SU-DHL-6 (cell line): Measurements from ENCODE around the gene SNRNP70.
"Not testable (repeated sequence)": the region's sequence is repeated elsewhere in the genome, so short reads cannot be mapped to it uniquely, and the experiment has no call there.

ENCODE experiments used
- H2AFZ ChIP-seq: fragments of 200-600 bp; sonication (generic); 2 replicates; pipeline ENCODE4 v1.6.1; 2014; ENCODE audit warnings: low read depth, mild to moderate bottlenecking, moderate library complexity, mixed read lengths, antibody characterized with exemption, low read length; ENCODE audit not compliant: severe bottlenecking
- H3F3A ChIP-seq: fragments of 200-600 bp; shearing (Covaris generic); 2 replicates; pipeline ENCODE4 v1.6.0; 2016; ENCODE audit warnings: antibody characterized with exemption, mild to moderate bottlenecking; ENCODE audit not compliant: insufficient read depth
- H3K27ac ChIP-seq: fragments of 200-600 bp; sonication (generic); 2 replicates; pipeline ENCODE4 v1.5.1; 2016; ENCODE audit warnings: low read depth, mild to moderate bottlenecking, low read length, moderate library complexity, mixed read lengths
- H3K27me3 ChIP-seq: fragments of 200-600 bp; sonication (generic), shearing (Covaris generic); 2 replicates; pipeline ENCODE4 v1.6.0; 2014; ENCODE audit warnings: mild to moderate bottlenecking, low read length
- H3K36me3 ChIP-seq: fragments of 200-600 bp; sonication (generic); 2 replicates; pipeline ENCODE4 v1.6.1; 2014; ENCODE audit warnings: mild to moderate bottlenecking, low read length, mixed read lengths
- H3K4me2 ChIP-seq: fragments of 300-600, 200-600 bp; shearing (Covaris generic), sonication (generic); 2 replicates; pipeline ENCODE4 v1.6.0; 2014; ENCODE audit warnings: low read length, low read depth, mild to moderate bottlenecking; ENCODE audit not compliant: poor library complexity, severe bottlenecking
- H3K4me3 ChIP-seq: fragments of 200-600 bp; sonication (generic); 2 replicates; pipeline ENCODE4 v1.5.1; 2014; ENCODE audit warnings: antibody characterized with exemption, low read length, mild to moderate bottlenecking, mixed read lengths; ENCODE audit not compliant: insufficient read depth, poor library complexity, severe bottlenecking
- H3K79me2 ChIP-seq: fragments of 200-600 bp; sonication (generic); 2 replicates; pipeline ENCODE4 v1.6.1; 2014; ENCODE audit warnings: mild to moderate bottlenecking, low read length, moderate library complexity; ENCODE audit not compliant: insufficient read depth
- H3K9ac ChIP-seq: fragments of 200-600 bp; sonication (generic); 2 replicates; pipeline ENCODE4 v1.7.0; 2014; ENCODE audit warnings: mild to moderate bottlenecking, low read length
- H3K9me2 ChIP-seq: fragments of 200-600 bp; sonication (generic); replicated peaks from 2 replicates; pipeline ENCODE4 v1.6.1; 2014; ENCODE audit warnings: low read length; ENCODE audit not compliant: insufficient read depth
- H3K9me3 ChIP-seq: fragments of 200-600 bp; sonication (generic); 2 replicates; pipeline ENCODE4 v1.6.1; 2014; ENCODE audit warnings: low read length, mixed read lengths; ENCODE audit not compliant: insufficient read depth
- H4K20me1 ChIP-seq: fragments of 200-600 bp; sonication (generic); 2 replicates; pipeline ENCODE4 v1.6.1; 2014; ENCODE audit warnings: low read depth, mild to moderate bottlenecking, antibody characterized with exemption, low read length, moderate library complexity, mixed read lengths
- EZH2phosphoT487 ChIP-seq: fragments of 200-600 bp; sonication (generic), shearing (Covaris generic); conservative IDR thresholded peaks from 2 replicates; pipeline ENCODE4 v1.6.1; 2018; ENCODE audit warnings: mild to moderate bottlenecking, antibody characterized with exemption, low read length, moderate library complexity, mixed read lengths
- TF ChIP-seq, protein P1 (sequence below): fragments of 200-600 bp; sonication (generic); IDR thresholded peaks from one replicate; pipeline ENCODE4 v1.5.1; 2017; ENCODE audit warnings: antibody characterized with exemption, mild to moderate bottlenecking, low read length, moderate library complexity; ENCODE audit not compliant: insufficient read depth, poor library complexity, severe bottlenecking

SNRNP70 gene

DNA sequence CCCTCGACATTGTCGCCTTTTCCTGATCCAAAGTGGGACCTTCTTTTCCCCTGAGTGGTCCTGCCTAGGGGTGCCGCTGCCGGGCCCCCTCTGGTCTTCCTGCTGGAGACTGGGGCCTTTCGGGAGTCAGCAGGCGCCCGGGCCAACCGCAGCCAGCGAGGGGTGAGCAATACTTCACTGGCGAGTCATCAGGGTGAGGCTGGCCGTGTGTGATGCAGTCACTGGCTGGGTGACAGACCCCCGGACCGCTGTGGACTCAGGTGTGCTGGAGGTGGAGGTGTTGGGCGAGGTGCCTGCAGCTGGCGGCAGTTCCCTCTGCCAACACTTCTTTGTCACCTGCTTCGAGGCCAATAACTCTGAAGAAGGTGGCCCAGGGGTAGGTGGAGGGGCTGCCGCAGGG is 43.1 kb upstream of the SNRNP70 start:
- Histone ChIP-seq H2AFZ (no peak overlapping the region), H3K4me3 (no peak overlapping the region), H3K4me2 (no peak overlapping the region), H3K36me3 (no peaks in the 10 kb centered on the region), H3K27ac (no peak overlapping the region), H4K20me1 (no peaks in the 10 kb centered on the region), H3K9me2 (no peaks in the 10 kb centered on the region), H3F3A (no peaks in the 10 kb centered on the region), H3K9ac (no peak overlapping the region), H3K9me3 (no peaks in the 10 kb centered on the region), H3K27me3 (no peaks in the 10 kb centered on the region), H3K79me2 (no peaks in the 10 kb centered on the region)
- no peak for TF ChIP-seq EZH2phosphoT487
- TF ChIP-seq, protein P1, sequence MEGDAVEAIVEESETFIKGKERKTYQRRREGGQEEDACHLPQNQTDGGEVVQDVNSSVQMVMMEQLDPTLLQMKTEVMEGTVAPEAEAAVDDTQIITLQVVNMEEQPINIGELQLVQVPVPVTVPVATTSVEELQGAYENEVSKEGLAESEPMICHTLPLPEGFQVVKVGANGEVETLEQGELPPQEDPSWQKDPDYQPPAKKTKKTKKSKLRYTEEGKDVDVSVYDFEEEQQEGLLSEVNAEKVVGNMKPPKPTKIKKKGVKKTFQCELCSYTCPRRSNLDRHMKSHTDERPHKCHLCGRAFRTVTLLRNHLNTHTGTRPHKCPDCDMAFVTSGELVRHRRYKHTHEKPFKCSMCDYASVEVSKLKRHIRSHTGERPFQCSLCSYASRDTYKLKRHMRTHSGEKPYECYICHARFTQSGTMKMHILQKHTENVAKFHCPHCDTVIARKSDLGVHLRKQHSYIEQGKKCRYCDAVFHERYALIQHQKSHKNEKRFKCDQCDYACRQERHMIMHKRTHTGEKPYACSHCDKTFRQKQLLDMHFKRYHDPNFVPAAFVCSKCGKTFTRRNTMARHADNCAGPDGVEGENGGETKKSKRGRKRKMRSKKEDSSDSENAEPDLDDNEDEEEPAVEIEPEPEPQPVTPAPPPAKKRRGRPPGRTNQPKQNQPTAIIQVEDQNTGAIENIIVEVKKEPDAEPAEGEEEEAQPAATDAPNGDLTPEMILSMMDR: no peak

DNA sequence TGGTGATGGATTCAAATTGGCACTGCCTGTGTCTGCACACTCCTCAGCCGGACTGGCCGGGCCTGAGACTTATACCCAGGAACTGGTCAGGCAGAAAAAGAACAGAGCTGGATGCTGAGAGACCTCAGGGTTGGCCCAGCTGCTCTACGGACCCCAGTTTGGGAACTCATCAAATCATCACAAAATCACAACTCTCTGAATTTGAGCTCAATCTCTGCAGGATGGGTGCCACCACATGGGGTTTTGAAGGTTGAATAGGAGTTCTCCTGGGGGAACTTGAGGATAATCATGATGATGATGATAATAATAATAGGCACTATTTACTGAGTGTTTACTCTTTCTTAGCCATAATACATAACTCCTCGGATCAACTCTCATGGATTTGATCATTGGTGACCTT is 42.6 kb upstream of the SNRNP70 start:
- H3K27ac ChIP-seq, H3K4me2 ChIP-seq, H3K36me3 ChIP-seq: not testable (repeated sequence)

DNA sequence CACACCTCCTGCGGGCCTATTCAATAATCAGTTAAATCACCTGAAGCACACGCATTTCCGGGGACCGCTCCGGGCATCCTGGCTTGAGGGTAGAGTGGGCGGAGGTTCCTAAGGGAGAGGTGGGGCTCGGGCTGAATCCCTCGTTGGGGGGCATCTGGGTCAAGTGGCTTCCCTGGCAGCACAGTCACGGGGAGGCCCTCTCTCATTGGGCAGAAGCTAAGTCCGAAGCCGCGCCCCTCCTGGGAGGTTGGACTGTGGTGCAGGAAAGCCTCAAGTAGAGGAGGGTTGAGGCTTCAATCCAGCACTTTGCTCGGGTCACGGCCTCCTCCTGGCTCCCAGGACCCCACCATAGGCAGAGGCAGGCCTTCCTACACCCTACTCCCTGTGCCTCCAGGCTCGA is 41.7 kb upstream of the SNRNP70 start, which contains the start of gene CGB5:
TSS of gene CGB5 (plus strand) at position 301 of the 400 bp plus-strand sequence. CDS start 362 bp downstream, outside the sequence.
- H3K9me3 ChIP-seq, H3K4me3 ChIP-seq, H2AFZ ChIP-seq, H3K9me2 ChIP-seq, H3K36me3 ChIP-seq, H3K79me2 ChIP-seq, H3F3A ChIP-seq, H3K9ac ChIP-seq, H4K20me1 ChIP-seq, H3K4me2 ChIP-seq, H3K27ac ChIP-seq, H3K27me3 ChIP-seq: not testable (repeated sequence)

More for the DNA sequence above, 42.6 kb upstream of the SNRNP70 start:
- not testable (repeated sequence) for H3F3A ChIP-seq, H3K9ac ChIP-seq, H3K27me3 ChIP-seq, H3K4me3 ChIP-seq, H3K9me3 ChIP-seq, H3K9me2 ChIP-seq, H4K20me1 ChIP-seq, H3K79me2 ChIP-seq, H2AFZ ChIP-seq

DNA sequence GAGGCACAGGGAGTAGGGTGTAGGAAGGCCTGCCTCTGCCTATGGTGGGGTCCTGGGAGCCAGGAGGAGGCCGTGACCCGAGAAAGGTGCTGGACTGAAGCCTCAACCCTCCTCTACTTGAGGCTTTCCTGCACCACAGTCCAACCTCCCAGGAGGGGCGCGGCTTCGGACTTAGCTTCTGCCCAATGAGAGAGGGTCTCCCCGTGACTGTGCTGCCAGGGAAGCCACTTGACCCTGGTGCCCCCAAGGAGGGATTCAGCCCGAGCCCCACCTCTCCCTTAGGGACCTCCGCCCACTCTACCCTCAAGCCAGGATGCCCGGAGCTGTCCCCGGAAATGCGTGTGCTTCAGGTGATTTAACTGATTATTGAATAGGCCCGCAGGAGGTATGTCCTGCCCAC is 36.2 kb upstream of the SNRNP70 start, which contains the start of gene CGB8:
TSS of gene CGB8 (minus strand) at position 101 of the 400 bp plus-strand sequence. CDS start 372 bp downstream, outside the sequence.
- H3K4me3 ChIP-seq, H3K79me2 ChIP-seq, H3K9me2 ChIP-seq, H3F3A ChIP-seq, H3K4me2 ChIP-seq, H2AFZ ChIP-seq, H3K27ac ChIP-seq, H3K9me3 ChIP-seq, H3K36me3 ChIP-seq, H3K27me3 ChIP-seq, H3K9ac ChIP-seq, H4K20me1 ChIP-seq: not testable (repeated sequence)

DNA sequence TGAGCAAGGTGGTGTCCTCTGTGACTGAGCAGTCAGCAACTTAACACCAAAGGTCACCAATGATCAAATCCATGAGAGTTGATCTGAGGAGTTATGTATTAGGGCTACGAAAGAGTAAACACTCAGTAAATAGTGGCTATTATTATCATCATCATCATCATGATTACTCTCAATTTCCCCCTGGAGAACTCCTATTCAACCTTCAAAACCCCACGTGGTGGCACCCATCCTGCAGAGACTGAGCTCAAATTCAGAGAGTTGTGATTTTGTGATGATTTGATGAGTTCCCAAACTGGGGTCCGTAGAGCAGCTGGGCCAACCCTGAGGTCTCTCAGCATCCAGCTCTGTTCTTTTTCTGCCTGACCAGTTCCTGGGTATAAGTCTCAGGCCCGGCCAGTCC is 35.4 kb upstream of the SNRNP70 start:
- H3K27ac ChIP-seq, H3K79me2 ChIP-seq, H3K9me3 ChIP-seq: not testable (repeated sequence)

DNA sequence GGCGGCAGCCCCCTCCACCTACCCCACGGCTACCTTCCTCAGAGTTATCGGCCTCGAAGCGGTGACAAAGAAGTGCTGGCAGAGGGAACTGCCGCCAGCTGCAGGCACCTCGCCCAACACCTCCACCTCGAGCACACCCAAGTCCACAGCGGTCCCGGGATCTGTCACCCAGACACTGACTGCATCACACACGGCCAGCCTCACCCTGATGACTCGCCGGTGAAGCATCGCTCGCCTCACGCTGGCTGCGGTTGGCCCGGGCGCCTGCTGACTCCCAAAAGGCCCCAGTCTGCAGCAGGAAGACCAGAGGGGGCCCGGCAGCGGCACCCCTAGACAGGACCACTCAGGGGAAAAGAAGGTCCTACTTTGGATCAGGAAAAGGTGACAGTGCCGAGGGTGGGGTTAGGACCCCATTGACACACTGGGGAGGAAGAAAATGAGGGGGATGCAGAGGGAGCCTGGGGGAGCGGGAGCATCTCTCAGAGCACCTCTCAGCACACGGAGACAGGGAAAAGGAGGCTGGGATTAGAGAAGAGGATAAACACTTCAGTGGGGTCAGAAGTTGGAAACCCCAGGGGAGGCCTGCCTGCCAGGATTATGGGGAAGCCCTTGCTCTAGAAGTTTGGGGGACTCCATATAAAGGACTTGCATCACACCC is 34.7 kb upstream of the SNRNP70 start:
- H3K27me3 ChIP-seq, H3K27ac ChIP-seq, H3F3A ChIP-seq, H3K4me2 ChIP-seq, H3K9ac ChIP-seq, H3K36me3 ChIP-seq, H3K79me2 ChIP-seq, H4K20me1 ChIP-seq, H3K4me3 ChIP-seq, H3K9me3 ChIP-seq, H2AFZ ChIP-seq, H3K9me2 ChIP-seq: not testable (repeated sequence)

More for the DNA sequence above, 35.4 kb upstream of the SNRNP70 start:
- not testable (repeated sequence) for H2AFZ ChIP-seq, H4K20me1 ChIP-seq, H3K4me3 ChIP-seq, H3K9ac ChIP-seq, H3K4me2 ChIP-seq, H3F3A ChIP-seq, H3K36me3 ChIP-seq, H3K9me2 ChIP-seq, H3K27me3 ChIP-seq
